Neural cell (in vitro differentiated cells): Measurements from ENCODE around the gene NF1. TPM values are rescaled to one million over a fixed set of nuclear protein-coding genes. Genes with fewer than 3 reads are reported as not detected.

Source experiments
- H2AFZ ChIP-seq: fragments of 200-600, 300-800 bp; sonication (generic), shearing (Covaris generic); 2 replicates; pipeline ENCODE4 v1.6.0; 2014; ENCODE audit warnings: low read depth, mild to moderate bottlenecking, antibody characterized with exemption, low read length, moderate library complexity
- H3F3A ChIP-seq: fragments of 200-600 bp; shearing (Covaris generic); 2 replicates; pipeline ENCODE4 v1.6.1; 2016; ENCODE audit warnings: mild to moderate bottlenecking, moderate library complexity, mixed read lengths, antibody characterized with exemption, low read length; ENCODE audit not compliant: insufficient read depth, poor library complexity, severe bottlenecking
- H3K27ac ChIP-seq: fragments of 200-600, 300-800 bp; sonication (generic), shearing (Covaris generic); 2 replicates; pipeline ENCODE4 v1.5.1; 2014; ENCODE audit warnings: mild to moderate bottlenecking, low read length, moderate library complexity
- H3K27me3 ChIP-seq: fragments of 300-800, 200-600 bp; sonication (generic), shearing (Covaris generic); 2 replicates; pipeline ENCODE4 v1.6.0; 2014; ENCODE audit warnings: mild to moderate bottlenecking, low read depth, low read length, moderate library complexity; ENCODE audit not compliant: insufficient read depth
- H3K36me3 ChIP-seq: fragments of 300-800, 200-600 bp; sonication (generic), shearing (Covaris generic); 2 replicates; pipeline ENCODE4 v1.5.1; 2014; ENCODE audit warnings: mild to moderate bottlenecking, antibody characterized with exemption, low read length, moderate library complexity; ENCODE audit not compliant: insufficient read depth
- H3K4me2 ChIP-seq: fragments of 300-800, 200-600 bp; sonication (generic), shearing (Covaris generic); 2 replicates; pipeline ENCODE4 v1.6.0; 2014; ENCODE audit warnings: mild to moderate bottlenecking, low read length
- H3K4me3 ChIP-seq: fragments of 300-800, 200-600 bp; sonication (generic), shearing (Covaris generic); 2 replicates; pipeline ENCODE4 v1.5.1; 2014; ENCODE audit warnings: mild to moderate bottlenecking, low read length, moderate library complexity
- H3K79me2 ChIP-seq: fragments of 200-600 bp; shearing (Covaris generic); replicated peaks from 2 replicates; pipeline ENCODE4 v1.6.0; 2014; ENCODE audit warnings: mild to moderate bottlenecking, low read length, moderate library complexity; ENCODE audit not compliant: insufficient read depth
- H3K9ac ChIP-seq: fragments of 300-800, 200-600 bp; sonication (generic), shearing (Covaris generic); 2 replicates; pipeline ENCODE4 v1.6.1; 2016; ENCODE audit warnings: mild to moderate bottlenecking, low read length, mixed read lengths
- H3K9me2 ChIP-seq: fragments of 200-600 bp; shearing (Covaris generic); 2 replicates; pipeline ENCODE4 v1.6.1; 2016; ENCODE audit warnings: mild to moderate bottlenecking, low read length, mixed read lengths; ENCODE audit not compliant: insufficient read depth
- H3K9me3 ChIP-seq: fragments of 200-600, 300-800 bp; sonication (generic), shearing (Covaris generic); 2 replicates; pipeline ENCODE4 v1.6.1; 2016; ENCODE audit warnings: mild to moderate bottlenecking, mixed run types, low read length, moderate library complexity, mixed read lengths
- H4K20me1 ChIP-seq: fragments of 200-600 bp; shearing (Covaris generic); 2 replicates; pipeline ENCODE4 v1.6.1; 2016; ENCODE audit warnings: mild to moderate bottlenecking, mixed run types; ENCODE audit not compliant: insufficient read depth
- EP300 ChIP-seq: fragments of 450-650 bp; conservative IDR thresholded peaks from 2 replicates; pipeline ENCODE4 v1.6.1; 2014; ENCODE audit warnings: antibody characterized with exemption, mild to moderate bottlenecking, moderate library complexity; ENCODE audit not compliant: poor library complexity, severe bottlenecking
- EZH2 ChIP-seq: fragments of 200-600, 300-800 bp; shearing (Covaris generic), sonication (generic); IDR thresholded peaks from 2 replicates; pipeline ENCODE4 v1.6.1; 2014; ENCODE audit warnings: antibody characterized with exemption, low read length, borderline replicate concordance, mild to moderate bottlenecking; ENCODE audit not compliant: insufficient read depth, poor library complexity, severe bottlenecking
- MXI1 ChIP-seq: fragments of 450-650 bp; conservative IDR thresholded peaks from 2 replicates; pipeline ENCODE4 v1.6.1; 2014; ENCODE audit warnings: antibody characterized with exemption, mild to moderate bottlenecking; ENCODE audit not compliant: poor library complexity, severe bottlenecking
- POLR2AphosphoS5 ChIP-seq: IDR thresholded peaks from 2 replicates; pipeline ENCODE4 v1.6.1; 2012
- RAD21 ChIP-seq: fragments of 450-650 bp; conservative IDR thresholded peaks from 2 replicates; pipeline ENCODE4 v1.6.1; 2014; ENCODE audit warnings: antibody characterized with exemption, mild to moderate bottlenecking, moderate library complexity
- SMC3 ChIP-seq: fragments of 450-650 bp; conservative IDR thresholded peaks from 2 replicates; pipeline ENCODE4 v1.6.1; 2014; ENCODE audit warnings: antibody characterized with exemption, mild to moderate bottlenecking, moderate library complexity; ENCODE audit not compliant: poor library complexity
- TAF1 ChIP-seq: IDR thresholded peaks from 2 replicates; pipeline ENCODE4 v1.6.1; 2012; ENCODE audit warnings: low read depth
- polyA plus RNA-seq: library from polyadenylated mRNA; depleted of rRNA; stranded (reverse); fragments of >200 nt; gene quantifications from 2 replicates; pipeline ENCODE4 v1.2.3, GENCODE V29; 2014
- TF ChIP-seq, protein P1 (sequence below): fragments of 450-650 bp; IDR thresholded peaks from 2 replicates; pipeline ENCODE4 v1.5.1; 2014; ENCODE audit warnings: antibody characterized with exemption, mild to moderate bottlenecking, moderate library complexity; ENCODE audit not compliant: poor library complexity, severe bottlenecking
- TF ChIP-seq, protein P2 (sequence below): IDR thresholded peaks from 2 replicates; pipeline ENCODE4 v1.6.1; 2012; ENCODE audit warnings: borderline replicate concordance

The NF1 gene
- polyA plus RNA-seq, 1 donor from 2014 or later, result 22.4 TPM

DNA sequence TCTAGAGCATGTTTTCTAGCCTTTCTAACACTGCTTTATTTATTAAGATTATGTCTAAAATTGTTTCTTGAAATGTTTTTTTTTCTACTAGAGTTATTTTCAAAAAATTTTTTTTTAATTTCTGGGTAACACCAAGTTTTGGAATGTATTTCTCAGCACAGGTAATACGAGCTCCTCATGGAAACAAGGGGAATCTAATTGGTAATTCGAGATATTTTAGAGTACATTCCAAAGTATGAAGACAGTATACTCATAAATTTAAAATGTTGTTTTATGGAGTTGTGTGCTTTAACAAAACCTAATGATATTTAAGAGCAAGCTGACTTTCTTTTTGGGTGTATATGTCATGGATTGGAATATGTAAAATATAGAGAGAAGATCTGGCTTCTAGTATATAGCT lies 159.9 kb downstream of the NF1 start:
- TF ChIP-seq, protein P1, sequence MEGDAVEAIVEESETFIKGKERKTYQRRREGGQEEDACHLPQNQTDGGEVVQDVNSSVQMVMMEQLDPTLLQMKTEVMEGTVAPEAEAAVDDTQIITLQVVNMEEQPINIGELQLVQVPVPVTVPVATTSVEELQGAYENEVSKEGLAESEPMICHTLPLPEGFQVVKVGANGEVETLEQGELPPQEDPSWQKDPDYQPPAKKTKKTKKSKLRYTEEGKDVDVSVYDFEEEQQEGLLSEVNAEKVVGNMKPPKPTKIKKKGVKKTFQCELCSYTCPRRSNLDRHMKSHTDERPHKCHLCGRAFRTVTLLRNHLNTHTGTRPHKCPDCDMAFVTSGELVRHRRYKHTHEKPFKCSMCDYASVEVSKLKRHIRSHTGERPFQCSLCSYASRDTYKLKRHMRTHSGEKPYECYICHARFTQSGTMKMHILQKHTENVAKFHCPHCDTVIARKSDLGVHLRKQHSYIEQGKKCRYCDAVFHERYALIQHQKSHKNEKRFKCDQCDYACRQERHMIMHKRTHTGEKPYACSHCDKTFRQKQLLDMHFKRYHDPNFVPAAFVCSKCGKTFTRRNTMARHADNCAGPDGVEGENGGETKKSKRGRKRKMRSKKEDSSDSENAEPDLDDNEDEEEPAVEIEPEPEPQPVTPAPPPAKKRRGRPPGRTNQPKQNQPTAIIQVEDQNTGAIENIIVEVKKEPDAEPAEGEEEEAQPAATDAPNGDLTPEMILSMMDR, result no peak
- TF ChIP-seq RAD21, result no peak
- no peak for TF ChIP-seq TAF1
- no peak for TF ChIP-seq SMC3
- TF ChIP-seq EZH2, result no peak
- no peak for TF ChIP-seq EP300
- TF ChIP-seq POLR2AphosphoS5, result no peak
- TF ChIP-seq MXI1, result no peak
- TF ChIP-seq, protein P2, sequence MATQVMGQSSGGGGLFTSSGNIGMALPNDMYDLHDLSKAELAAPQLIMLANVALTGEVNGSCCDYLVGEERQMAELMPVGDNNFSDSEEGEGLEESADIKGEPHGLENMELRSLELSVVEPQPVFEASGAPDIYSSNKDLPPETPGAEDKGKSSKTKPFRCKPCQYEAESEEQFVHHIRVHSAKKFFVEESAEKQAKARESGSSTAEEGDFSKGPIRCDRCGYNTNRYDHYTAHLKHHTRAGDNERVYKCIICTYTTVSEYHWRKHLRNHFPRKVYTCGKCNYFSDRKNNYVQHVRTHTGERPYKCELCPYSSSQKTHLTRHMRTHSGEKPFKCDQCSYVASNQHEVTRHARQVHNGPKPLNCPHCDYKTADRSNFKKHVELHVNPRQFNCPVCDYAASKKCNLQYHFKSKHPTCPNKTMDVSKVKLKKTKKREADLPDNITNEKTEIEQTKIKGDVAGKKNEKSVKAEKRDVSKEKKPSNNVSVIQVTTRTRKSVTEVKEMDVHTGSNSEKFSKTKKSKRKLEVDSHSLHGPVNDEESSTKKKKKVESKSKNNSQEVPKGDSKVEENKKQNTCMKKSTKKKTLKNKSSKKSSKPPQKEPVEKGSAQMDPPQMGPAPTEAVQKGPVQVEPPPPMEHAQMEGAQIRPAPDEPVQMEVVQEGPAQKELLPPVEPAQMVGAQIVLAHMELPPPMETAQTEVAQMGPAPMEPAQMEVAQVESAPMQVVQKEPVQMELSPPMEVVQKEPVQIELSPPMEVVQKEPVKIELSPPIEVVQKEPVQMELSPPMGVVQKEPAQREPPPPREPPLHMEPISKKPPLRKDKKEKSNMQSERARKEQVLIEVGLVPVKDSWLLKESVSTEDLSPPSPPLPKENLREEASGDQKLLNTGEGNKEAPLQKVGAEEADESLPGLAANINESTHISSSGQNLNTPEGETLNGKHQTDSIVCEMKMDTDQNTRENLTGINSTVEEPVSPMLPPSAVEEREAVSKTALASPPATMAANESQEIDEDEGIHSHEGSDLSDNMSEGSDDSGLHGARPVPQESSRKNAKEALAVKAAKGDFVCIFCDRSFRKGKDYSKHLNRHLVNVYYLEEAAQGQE, result no peak

DNA sequence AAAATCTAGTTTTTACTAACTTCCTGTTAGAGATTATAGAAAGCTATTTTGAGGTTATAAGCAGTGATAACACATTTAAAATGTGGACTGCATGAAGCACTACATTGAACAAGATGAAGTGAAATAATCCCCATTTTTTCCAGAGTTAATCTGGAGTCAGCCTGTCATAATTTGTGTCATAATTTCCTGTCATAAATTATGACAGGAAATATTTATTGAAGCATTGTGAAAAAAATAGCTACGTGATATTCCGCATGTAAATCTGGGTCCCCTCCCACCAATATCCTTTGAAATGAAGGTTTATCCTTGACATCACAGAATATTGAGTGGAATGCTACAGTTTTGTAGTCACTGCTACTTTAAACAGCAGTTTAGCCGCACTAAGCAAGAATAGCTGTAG lies 162.2 kb downstream of the NF1 start:
- Histone ChIP-seq H2AFZ (no peak overlapping the region), H4K20me1 (no peaks in the 10 kb centered on the region), H3K9me2 (no peaks in the 10 kb centered on the region), H3K27me3 (no peaks in the 10 kb centered on the region), H3F3A (no peaks in the 10 kb centered on the region), H3K4me2 (no peak overlapping the region), H3K9me3 (no peaks in the 10 kb centered on the region), H3K79me2 (no peaks in the 10 kb centered on the region), H3K36me3 (peaks cover 7% of the 10 kb centered on the region), H3K4me3 (no peak overlapping the region), H3K27ac (no peak overlapping the region), H3K9ac (no peak overlapping the region)
- no peak for TF ChIP-seq TAF1
- no peak for TF ChIP-seq EZH2
- TF ChIP-seq, protein P2, result no peak
- TF ChIP-seq SMC3, result no peak
- no peak for TF ChIP-seq POLR2AphosphoS5
- TF ChIP-seq EP300, result no peak
- TF ChIP-seq, protein P1, result no peak
- TF ChIP-seq RAD21, result no peak
- TF ChIP-seq MXI1, result no peak

More for the DNA sequence above, 159.9 kb downstream of the NF1 start:
- Histone ChIP-seq H3K9me2 (no peaks in the 10 kb centered on the region), H3K4me3 (no peak overlapping the region), H2AFZ (no peak overlapping the region), H3K79me2 (no peaks in the 10 kb centered on the region), H4K20me1 (no peaks in the 10 kb centered on the region), H3K9ac (no peak overlapping the region), H3K4me2 (no peak overlapping the region), H3K36me3 (peaks cover 8% of the 10 kb centered on the region), H3K9me3 (no peaks in the 10 kb centered on the region), H3F3A (no peaks in the 10 kb centered on the region), H3K27me3 (no peaks in the 10 kb centered on the region), H3K27ac (no peak overlapping the region)
